GM19238 (cell line): ENCODE measurements around the gene MFSD11.
"Not testable (repeated sequence)": the region's sequence is repeated elsewhere in the genome, so short reads cannot be mapped to it uniquely, and the experiment has no call there.

Experiments used
- DNase-seq: peaks from one replicate; pipeline ENCODE4 v3.0.0; 2011; ENCODE audit warnings: low spot score; ENCODE audit not compliant: insufficient read length

The MFSD11 gene

DNA sequence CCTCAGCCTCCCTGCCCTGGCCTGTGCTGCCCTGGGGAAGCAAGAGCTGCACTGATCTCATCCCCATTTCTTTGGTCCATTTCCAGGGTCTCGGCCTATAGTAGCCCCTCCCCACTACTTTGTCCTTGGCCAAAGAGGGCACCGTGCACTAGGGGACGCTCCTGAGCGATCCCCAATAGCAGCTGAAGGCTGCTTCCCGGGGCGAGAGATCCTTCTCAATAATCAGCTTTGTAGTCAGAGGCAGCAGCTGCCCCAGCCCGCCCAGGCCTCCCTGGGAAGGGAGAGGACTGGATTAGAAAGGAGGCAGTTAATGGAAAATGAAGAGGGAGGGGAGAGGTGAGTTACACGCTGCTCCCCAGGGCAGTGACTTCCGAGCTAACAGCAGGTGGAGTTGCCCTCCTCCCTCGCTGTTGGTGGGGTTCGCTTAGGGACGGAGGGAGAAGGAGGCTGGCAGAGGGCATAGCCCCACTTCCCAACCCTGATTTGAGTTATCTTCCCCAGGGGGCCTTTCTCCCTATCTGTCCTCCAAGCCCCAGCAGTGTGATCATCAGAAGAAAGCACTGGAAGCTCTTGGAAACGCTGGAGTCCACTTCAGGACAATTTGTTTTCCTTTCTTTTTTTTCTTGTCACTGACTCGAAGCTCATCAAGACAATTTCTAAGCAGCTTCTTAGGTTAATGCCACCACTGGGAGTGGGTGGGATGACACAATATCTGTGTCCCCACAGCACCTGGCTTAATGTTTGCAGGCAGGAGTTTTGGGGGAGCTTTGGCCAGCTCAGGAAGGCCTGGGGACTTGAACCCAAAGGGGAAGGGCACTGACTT is 29.7 kb upstream of the MFSD11 start:
- no peak for DNase-seq

DNA sequence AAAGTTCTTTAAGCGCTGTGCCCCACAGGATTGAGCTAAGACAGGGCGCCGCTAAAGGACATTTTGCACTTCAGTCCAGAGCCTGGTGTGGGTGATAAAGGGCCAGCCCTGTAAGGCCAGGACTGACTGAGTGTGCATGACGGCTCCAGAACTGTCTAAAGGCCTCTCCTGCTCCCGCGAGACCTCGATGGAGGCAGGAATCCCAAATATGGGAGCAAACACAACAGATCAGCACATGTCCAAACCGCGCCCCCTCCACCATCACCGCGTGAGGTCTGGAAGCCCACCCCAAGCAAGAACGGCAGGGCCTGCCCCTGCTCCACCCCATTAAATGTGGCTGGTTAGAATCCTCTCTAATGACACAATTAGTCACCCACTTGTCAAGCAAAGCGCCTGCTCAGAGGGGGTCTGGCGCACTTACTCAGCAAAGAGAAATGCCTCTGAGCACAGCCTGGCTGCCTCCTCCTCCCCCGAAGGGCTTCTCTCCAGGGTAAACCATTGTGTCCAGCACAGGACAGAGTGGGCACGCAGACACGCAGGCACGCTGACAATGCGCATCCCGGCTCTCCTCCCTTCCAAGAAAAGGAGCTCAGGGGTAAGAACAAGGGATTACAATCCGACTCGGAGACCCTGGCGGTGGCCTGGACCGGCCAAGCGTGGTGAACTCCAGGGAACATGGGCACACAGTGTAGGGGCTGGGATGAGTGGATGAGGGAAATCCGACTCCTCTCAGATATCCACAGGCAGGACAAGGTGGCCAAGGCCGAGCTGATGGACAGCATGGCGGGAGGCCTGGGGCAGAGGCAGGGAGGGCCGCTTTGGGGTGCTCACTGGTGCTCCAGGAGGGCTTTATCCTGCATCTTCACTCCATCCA is 28.6 kb upstream of the MFSD11 start:
- no peak for DNase-seq

DNA sequence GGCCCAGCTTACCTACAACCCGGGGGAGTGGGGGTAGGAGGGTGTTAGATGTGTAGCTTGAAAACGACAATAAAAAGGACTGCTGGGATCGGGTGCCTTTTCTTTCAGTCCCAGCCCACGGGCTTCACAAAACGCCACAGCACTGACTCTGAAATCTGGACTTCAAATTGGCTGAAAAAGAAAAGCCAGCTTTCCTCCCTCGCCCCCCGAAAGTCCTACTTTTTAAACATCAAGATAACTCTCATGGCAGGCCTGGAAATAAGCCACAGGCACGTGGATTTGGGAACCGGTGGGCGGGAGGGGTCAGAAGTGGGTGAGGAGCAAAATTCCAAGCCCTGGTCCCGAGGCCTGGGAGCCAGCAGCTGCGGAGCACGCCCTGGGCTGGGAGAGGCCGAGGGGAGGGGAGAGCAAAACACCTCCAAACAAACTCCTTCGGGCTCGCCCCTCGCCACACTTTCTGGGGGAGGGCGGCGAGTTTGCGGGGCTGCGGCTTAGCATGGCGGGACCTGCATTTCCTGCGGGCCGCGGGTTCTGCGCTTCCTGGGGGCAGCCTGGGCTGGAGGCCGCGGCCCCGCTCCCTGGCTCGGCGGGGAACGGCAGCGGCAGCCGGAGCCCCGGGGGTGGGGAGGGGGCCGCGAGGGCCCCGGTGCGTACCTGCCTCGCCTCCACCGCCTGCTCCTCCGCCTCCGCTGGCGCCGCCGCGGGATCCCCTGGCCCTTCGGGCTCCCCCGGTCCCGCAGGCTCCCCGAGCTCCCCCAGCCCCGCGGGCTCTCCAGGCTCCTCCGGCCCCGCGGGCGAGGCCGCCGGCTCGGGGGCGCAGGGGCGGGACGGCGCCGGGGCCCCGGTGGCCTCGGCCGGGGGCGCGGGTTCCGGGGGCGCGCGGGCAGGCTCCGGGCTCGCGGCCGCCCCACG is 27.7 kb upstream of the MFSD11 start:
- not testable (repeated sequence) for DNase-seq

DNA sequence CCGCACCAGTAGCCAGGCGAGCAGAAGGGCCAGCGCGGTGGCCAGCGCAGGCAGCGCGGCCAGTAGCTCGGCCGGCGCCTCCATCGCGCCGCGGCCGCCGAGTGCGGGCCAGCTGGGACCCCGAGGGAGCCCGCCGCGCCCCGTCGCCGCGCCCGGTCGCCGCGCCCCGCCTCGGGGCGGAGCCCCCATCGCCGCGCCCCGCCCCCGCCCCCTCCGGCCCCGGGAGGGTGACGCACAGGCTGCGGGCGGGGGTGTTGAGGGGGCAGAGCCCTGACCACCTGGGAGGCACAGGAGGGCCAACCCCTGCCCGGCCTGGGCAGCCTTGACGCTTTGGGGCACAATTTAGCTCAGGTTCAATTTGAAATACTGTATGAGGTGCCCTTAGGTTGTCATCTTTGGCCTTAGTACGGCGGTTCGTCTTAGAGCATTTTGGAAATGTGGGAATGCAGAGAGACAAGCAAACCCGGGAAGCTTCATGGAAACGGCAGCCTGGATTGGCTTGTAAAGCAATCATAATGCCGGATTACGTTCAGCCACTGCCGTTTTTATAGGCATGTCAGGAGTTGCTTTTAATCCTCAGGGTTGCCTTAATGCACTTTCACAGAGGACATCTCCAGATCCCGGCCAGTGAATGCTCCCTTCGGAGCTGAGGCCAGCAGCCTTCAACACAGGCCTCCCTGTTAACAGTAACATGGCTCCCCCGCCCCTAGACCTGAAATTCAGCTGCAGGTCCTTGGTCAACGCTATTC is 26.9 kb upstream of the MFSD11 start, which contains the start of gene MXRA7:
TSS of gene MXRA7 (minus strand) at position 103 of the 749 bp plus-strand sequence. CDS start at position 84, 19 bp downstream.
- peak; percentile 69 for DNase-seq

DNA sequence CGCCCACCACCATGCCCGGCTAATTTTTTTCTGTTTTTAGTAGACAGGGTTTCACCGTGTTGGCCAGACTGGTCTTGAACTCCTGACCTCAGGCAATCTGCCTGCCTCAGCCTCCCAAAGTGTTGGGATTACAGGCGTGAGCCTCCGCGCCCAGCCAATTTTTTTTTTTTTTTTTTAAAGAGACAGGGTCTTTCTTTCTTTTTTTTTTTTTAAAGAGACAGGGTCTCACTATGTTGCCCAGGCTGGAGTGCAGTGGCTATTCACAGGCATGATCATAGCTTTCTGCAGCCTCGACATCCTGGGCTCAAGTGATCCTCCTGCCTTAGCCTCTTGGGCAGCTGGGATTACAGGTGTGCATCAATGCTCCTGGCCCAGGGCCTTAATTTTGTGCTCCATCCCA is 25.6 kb upstream of the MFSD11 start:
- DNase-seq = not testable (repeated sequence)

DNA sequence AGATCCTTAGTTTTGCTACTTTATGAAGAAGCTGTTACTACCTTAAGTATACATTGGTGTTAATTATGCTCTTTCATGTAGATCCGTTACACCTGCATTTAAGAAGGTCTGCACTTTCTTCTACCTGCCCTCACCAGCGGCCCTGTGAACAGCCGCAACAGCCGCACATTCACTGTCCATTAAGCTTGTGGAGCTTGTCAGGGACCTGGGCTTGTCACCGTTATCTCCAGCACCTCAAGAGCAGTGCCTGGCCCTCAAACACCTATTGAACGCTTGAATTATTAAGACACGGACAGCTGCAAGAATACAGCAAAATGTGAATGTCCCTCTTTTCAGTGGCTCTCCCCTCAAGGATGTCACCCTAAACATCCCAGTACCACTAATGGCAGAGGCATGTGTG is 24.2 kb upstream of the MFSD11 start:
- no peak for DNase-seq

DNA sequence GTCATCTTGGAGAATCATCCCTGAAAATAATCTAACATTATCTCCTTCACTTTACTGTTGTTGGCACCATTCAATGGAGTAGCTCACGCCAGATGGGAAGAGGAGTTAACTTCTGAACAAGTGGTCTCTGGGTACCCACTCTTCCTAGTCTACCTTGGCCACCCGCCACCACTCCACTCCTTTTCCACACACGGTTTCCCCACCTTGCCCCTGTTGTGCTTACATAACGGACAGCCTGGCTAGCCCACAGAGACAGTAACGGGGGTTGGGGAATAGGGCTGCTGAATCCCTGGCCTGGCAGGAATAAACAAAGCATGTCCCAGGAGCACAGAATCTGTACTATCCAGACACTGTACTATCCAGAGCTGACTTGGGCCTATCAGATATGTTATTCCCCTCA is 23.6 kb upstream of the MFSD11 start:
- DNase-seq = no peak

DNA sequence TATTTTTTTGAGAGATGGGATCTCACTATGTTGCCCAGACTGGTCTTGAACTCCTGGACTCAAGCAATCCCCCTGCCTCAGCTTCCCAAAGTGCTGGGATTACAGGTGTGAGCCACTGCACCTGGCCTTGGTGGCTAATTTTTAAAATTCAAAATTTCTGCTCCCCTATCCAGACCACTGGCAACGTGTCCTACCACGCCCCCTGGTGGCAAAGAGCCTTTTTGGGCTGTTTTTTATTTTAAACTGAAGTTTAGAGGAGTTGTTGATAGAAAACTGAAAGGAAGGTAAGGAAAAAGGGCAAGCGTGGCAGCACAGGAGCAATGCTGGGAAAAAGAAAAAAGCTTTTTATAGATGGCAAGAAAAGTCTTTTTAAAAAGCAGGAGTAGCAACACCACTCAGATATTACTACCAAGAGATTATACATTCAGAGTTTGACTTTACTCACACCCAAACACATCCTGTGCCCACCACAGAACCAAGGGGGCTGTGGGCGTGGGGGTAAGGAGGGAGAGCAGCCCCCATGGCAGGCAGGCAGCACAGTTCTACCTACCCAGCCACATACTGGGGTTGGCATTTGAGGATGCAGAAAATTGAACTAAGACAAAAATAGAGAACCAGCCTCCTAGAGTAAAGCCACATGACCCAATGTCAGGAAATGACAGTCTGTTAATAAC is 23.0 kb upstream of the MFSD11 start:
- DNase-seq = no peak

DNA sequence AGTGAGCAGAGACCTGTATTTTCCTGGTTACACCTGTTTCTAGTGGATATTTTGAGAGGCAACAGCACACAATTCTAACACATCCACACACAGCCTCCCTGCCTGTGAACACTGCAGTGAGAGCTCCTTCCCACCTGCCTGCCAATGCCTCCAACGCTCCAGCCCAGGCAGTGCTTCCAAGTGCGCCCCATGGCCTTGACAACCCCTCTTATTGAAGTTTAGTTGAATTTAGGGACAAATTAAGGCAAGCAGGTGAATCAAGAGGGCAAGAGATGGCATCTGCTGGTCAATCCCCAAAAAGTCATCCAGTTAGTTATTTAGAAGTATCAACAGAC is 22.5 kb upstream of the MFSD11 start:
- DNase-seq = no peak

DNA sequence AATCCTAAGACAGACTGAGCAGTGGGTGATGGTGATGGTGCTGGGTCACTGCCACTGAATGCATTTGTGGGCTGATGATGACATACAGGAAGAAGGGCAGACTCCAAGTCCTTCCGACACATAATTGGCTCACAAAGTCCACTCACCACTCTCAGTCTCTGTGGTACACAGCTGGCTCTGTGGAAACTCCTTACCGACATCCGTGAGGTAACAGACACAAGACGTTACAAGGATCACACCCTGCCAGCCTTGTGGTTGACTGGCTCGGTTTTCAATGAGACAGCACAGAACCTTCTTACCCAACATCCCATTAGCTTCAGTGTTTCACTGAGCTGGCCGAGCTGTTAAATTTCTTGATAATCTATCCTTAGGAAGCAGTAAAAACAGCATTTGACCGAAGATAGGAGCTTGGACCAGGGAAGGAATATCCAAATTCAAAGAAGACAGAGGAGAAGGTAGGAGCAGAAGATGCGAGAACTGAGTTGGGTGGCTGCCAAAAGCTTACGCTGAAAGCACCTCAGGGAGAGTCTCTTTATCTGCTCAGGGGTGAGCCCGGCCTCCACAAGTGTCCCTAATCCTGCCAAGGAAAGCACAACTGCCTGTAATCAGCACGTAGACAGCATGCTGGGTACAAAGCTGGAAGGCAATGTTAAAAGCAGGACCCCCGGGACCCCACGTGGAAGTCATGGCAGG is 21.6 kb upstream of the MFSD11 start:
- DNase-seq = no peak

DNA sequence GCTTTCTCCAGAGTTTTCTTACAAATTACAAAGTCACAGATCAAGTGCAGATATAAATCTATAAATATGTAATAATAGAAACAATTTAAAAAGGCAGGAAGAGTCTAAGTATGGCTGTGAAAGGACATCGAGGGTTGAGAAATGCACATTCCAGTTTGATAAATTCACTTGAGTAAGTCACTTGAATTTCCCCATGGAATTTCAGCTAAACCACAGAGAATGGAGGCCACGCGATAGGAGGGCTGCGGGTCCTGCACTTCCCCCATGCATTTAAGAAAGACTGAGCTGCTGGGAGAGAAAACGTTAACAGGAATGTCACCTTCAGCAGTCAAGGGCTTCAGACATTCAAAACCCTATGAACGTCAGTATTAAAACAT is 21.1 kb upstream of the MFSD11 start:
- DNase-seq = no peak

DNA sequence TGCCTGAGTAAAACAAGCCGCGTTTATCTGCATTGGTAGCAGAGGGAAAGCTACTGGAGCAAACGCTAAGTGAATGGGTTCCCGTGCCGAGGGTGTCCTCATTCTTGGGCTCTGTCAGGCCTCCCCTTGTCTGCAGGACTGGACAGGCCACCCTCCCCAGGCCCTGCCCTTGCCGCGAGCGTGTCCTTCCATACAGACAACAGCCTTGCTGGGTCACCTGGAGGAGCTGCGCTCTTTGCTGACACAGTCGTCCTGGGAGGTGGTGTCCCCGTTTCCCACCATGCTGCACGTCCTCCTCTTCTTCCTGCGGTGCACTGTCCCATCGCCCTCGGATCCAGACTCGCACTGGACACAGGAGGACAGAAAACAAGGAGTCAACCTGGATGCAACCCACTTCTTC is 19.4 kb upstream of the MFSD11 start:
- no peak for DNase-seq

DNA sequence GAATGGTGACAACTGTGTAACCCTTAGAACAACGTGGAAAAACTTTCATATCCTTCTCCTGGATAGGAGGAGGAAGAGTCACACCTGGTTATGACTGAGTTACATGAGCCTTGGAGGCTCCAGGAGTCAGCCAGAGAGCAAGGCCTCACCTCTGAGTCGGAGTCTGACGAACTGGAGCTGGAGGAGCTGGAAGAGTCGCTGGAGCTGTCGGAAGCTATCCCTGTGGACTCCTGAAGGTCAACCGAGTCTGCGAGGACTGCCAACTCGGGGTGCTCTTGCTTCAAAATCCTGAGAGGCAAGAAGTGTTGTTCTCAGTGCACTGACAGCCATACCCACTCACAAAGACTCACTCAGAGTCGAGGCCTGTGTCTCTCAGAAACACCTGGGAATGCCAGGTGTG is 17.7 kb upstream of the MFSD11 start:
- no peak for DNase-seq

DNA sequence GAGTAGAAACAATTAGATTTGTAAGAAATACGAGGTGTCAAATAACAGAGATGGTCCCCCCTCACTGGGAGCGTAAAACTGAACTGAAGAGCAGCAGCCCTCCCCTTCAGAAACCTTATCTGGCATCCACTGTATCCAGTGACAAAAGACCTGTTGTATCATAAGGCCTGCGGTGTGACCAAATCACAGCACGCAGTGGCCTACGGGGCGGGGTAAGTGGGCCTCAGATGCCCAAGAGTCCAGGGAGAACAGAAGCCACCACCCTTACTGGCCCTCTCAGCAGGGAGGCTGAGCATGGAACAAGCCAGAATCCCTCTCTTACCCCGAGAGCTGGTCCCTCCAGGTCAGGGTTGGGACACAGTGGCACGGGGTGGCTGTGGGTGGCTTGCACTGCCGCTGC is 17.0 kb upstream of the MFSD11 start:
- DNase-seq = no peak

DNA sequence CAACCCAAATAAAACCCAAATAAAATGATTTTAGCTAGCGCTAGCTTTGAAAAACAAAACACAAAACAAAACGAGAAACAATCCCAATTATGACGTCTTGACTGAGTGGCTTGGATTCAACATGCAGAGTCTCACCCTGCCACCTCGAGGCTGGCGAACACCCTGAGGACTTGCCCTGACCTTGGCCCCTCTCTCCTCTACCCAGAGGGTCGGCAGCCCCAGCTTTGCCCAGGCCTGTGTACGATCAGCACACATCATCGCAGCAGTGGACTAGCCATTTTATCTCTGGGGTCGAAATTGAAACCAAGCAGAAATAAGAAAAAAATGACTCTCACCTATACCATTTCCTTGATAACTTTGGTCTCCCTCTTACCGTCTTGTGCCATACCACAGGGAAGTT is 16.5 kb upstream of the MFSD11 start:
- DNase-seq = no peak

DNA sequence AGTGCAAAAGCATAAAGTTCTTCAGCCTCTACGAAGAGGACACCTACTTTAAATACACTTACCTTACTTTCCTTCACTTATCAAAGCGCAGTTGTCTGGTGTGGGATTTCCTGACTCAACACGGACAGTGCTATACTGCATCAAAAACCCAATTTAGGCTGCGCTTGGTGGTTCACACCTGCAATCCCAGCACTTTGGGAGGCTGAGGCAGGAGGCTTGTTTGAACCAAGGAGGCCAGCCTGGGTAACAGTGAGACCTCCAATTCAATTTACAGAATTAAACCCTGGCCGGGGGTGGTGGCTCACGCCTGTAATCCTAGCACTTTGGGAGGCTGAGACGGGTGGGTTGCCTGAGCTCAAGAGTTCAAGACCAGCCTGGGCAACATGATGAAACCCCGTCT is 15.6 kb upstream of the MFSD11 start:
- no peak for DNase-seq

DNA sequence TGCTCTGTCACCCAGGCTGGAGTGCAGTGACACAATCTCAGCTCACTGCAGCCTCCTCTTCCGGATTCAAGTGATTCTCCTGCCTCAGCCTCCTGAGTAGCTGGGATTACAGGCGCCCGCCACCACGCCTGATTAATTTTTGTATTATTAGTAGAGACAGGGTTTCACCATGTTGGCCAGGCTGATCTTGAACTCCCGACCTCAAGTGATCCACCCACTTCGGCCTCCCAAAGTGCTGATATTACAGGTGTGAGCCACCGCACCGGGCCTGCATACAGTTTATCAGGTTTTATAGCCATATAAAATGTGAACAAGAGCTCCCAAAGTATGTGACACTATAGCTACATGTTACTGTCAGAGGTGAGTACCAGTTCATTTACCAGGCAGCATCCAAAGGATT is 14.9 kb upstream of the MFSD11 start:
- DNase-seq = not testable (repeated sequence)

DNA sequence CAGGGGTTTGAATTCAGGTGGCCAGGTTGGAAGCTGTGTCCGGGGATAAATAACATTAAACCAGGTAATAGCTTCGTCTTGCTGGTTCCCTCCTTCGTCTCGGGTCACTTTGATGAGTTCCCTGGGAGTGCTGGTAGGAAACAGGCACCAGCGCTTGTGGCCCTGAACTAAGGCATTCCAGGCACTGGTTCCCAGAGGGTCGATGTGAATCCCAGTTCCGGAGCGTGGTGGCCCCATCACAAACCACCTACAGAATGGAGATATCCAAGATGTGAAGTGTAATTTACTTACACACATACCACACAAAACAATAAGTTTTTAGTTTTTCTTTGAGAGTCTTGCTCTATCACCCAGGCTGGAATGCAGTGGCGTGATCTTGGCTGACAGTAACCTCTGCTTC is 14.1 kb upstream of the MFSD11 start:
- DNase-seq = no peak

DNA sequence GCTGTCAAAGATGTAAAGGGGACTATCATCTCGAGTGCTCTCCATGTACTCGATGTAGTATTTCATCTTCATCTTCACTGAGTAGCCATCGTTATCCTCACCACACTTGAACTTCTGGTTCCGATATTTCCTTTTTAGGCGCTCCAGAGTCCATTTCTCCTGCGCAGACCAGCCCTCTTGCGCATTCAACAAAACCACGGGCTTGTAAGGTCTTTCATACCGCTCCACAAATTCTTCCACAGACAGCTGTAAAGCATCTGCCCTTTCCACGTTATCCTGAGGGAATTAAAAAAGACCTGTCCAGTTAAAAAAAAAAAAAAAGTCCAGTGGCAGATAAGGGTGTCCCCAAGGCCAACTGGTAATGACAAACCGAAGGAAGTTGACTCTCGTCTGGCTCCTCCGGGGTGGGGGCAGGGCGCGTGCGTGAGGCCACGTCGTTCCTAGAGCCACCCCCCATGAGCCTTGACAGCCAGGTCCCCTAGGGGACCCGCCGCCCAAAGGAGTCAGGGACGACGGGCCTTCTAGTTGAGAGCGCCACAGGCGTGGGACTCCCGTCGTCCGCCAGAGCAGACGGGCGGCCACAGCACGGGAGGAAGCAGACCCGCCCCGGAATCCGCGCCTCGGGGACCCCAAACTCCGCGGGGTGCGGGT is 12.2 kb upstream of the MFSD11 start:
- peak; percentile 53 for DNase-seq
